ENCODE results near the gene ADGB. TPM values are rescaled to one million over a fixed set of nuclear protein-coding genes. Genes with fewer than 3 reads are reported as not detected.

ADGB gene
- total and polyA plus RNA-seq, 2 of the 13 experiments (the other 11 are each of a cell fraction or from before 2014, with no cell fraction given): not detected

DNA sequence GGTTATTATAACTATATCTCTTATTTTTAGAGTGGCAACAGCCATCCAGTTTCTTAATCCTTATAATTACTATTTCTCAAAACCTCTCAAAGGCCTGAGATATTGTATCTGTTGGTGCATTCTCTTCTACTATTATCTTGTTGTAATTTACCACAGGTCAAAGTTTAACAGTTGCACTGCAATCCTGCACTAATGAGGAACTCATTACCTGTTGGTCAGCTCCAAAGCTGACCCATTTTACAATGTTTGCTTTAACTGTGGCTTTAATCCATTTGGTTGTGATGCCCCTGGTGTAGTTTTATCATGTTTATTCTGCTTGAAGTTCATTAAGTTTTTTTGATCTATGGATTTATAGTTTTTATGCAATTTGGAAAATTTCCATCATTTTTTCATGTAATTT is 6.3 kb upstream of the ADGB start (continued):
- TF ChIP-seq, protein P1, sequence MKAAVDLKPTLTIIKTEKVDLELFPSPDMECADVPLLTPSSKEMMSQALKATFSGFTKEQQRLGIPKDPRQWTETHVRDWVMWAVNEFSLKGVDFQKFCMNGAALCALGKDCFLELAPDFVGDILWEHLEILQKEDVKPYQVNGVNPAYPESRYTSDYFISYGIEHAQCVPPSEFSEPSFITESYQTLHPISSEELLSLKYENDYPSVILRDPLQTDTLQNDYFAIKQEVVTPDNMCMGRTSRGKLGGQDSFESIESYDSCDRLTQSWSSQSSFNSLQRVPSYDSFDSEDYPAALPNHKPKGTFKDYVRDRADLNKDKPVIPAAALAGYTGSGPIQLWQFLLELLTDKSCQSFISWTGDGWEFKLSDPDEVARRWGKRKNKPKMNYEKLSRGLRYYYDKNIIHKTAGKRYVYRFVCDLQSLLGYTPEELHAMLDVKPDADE (CRISPR knock-in tag; IDR thresholded peaks at IDR 0.05): no peak
- TF ChIP-seq, protein P2, sequence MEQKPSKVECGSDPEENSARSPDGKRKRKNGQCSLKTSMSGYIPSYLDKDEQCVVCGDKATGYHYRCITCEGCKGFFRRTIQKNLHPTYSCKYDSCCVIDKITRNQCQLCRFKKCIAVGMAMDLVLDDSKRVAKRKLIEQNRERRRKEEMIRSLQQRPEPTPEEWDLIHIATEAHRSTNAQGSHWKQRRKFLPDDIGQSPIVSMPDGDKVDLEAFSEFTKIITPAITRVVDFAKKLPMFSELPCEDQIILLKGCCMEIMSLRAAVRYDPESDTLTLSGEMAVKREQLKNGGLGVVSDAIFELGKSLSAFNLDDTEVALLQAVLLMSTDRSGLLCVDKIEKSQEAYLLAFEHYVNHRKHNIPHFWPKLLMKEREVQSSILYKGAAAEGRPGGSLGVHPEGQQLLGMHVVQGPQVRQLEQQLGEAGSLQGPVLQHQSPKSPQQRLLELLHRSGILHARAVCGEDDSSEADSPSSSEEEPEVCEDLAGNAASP (CRISPR knock-in tag; IDR thresholded peaks at IDR 0.05; ENCODE audit: borderline replicate concordance): no peak
- no peak for TF ChIP-seq ZNF724P (CRISPR knock-in tag; IDR thresholded peaks at IDR 0.05; ENCODE audit: borderline replicate concordance)
- TF ChIP-seq, protein P3, sequence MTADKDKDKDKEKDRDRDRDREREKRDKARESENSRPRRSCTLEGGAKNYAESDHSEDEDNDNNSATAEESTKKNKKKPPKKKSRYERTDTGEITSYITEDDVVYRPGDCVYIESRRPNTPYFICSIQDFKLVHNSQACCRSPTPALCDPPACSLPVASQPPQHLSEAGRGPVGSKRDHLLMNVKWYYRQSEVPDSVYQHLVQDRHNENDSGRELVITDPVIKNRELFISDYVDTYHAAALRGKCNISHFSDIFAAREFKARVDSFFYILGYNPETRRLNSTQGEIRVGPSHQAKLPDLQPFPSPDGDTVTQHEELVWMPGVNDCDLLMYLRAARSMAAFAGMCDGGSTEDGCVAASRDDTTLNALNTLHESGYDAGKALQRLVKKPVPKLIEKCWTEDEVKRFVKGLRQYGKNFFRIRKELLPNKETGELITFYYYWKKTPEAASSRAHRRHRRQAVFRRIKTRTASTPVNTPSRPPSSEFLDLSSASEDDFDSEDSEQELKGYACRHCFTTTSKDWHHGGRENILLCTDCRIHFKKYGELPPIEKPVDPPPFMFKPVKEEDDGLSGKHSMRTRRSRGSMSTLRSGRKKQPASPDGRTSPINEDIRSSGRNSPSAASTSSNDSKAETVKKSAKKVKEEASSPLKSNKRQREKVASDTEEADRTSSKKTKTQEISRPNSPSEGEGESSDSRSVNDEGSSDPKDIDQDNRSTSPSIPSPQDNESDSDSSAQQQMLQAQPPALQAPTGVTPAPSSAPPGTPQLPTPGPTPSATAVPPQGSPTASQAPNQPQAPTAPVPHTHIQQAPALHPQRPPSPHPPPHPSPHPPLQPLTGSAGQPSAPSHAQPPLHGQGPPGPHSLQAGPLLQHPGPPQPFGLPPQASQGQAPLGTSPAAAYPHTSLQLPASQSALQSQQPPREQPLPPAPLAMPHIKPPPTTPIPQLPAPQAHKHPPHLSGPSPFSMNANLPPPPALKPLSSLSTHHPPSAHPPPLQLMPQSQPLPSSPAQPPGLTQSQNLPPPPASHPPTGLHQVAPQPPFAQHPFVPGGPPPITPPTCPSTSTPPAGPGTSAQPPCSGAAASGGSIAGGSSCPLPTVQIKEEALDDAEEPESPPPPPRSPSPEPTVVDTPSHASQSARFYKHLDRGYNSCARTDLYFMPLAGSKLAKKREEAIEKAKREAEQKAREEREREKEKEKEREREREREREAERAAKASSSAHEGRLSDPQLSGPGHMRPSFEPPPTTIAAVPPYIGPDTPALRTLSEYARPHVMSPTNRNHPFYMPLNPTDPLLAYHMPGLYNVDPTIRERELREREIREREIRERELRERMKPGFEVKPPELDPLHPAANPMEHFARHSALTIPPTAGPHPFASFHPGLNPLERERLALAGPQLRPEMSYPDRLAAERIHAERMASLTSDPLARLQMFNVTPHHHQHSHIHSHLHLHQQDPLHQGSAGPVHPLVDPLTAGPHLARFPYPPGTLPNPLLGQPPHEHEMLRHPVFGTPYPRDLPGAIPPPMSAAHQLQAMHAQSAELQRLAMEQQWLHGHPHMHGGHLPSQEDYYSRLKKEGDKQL (CRISPR knock-in tag; IDR thresholded peaks at IDR 0.05; ENCODE audit: low read depth): no peak
- TF ChIP-seq, protein P4, sequence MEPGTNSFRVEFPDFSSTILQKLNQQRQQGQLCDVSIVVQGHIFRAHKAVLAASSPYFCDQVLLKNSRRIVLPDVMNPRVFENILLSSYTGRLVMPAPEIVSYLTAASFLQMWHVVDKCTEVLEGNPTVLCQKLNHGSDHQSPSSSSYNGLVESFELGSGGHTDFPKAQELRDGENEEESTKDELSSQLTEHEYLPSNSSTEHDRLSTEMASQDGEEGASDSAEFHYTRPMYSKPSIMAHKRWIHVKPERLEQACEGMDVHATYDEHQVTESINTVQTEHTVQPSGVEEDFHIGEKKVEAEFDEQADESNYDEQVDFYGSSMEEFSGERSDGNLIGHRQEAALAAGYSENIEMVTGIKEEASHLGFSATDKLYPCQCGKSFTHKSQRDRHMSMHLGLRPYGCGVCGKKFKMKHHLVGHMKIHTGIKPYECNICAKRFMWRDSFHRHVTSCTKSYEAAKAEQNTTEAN (CRISPR knock-in tag; conservative IDR thresholded peaks at IDR 0.05): no peak
- TF ChIP-seq SAFB2 (CRISPR knock-in tag; IDR thresholded peaks at IDR 0.05; ENCODE audit: borderline replicate concordance, low read depth): no peak
- TF ChIP-seq, protein P5, sequence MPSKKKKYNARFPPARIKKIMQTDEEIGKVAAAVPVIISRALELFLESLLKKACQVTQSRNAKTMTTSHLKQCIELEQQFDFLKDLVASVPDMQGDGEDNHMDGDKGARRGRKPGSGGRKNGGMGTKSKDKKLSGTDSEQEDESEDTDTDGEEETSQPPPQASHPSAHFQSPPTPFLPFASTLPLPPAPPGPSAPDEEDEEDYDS (CRISPR knock-in tag; IDR thresholded peaks at IDR 0.05): no peak
- TF ChIP-seq HMGA1 (CRISPR knock-in tag; conservative IDR thresholded peaks at IDR 0.05): no peak

Measured in HepG2 (cell line).